Gastrocnemius medialis (tissue), 4 donors: ENCODE results near the gene FRMD4B. TPM values are rescaled to one million over a fixed set of nuclear protein-coding genes. Genes with fewer than 3 reads are reported as not detected.

ENCODE experiments used
- ATAC-seq, 2 donors: fragments of 150-250 bp; one replicate each; pipeline ENCODE4 v1.9.1; 2016
- DNase-seq, 2 donors: peaks; one replicate each; pipeline ENCODE4 v3.0.0-alpha.2; 2019
- H3K27ac ChIP-seq, 4 donors: fragments of 200-600 bp; sonication (generic); 1 replicate in 1 of 4; 2 replicates in 3 of 4; pipeline ENCODE4 v1.5.1; 2016 to 2018; ENCODE audit warnings: mild to moderate bottlenecking in 2 of 4, moderate library complexity in 1 of 4
- H3K27me3 ChIP-seq, 3 donors: fragments of 200-600 bp; sonication (generic) in 2 of 3; 1 replicate in 1 of 3; 2 replicates in 2 of 3; pipeline versions ENCODE4 v1.5.1 to v1.6.0; 2016 to 2019; ENCODE audit warnings: mild to moderate bottlenecking in 1 of 3, moderate library complexity in 1 of 3
- H3K36me3 ChIP-seq, 2 donors: fragments of 200-600 bp; sonication (generic) in 1 of 2; one replicate each; pipeline ENCODE4 v1.5.1; 2017 to 2018
- H3K4me1 ChIP-seq, 2 donors: fragments of 200-600 bp; sonication (generic) in 1 of 2; one replicate each; pipeline ENCODE4 v1.5.1; 2016 to 2017; ENCODE audit warnings: mild to moderate bottlenecking in 2 of 2
- H3K4me3 ChIP-seq, 4 donors: fragments of 200-600 bp; sonication (generic) in 3 of 4; 1 replicate in 1 of 4; 2 replicates in 3 of 4; pipeline ENCODE4 v1.5.1; 2016 to 2019; ENCODE audit warnings: mild to moderate bottlenecking in 2 of 4
- H3K9me3 ChIP-seq, 3 donors: fragments of 200-600 bp; sonication (generic) in 2 of 3; 1 replicate in 1 of 3; 2 replicates in 2 of 3; pipeline ENCODE4 v1.5.1; 2016 to 2019
- POLR2A ChIP-seq, 2 donors: fragments of 450-650 bp; IDR thresholded peaks; one replicate each; pipeline ENCODE4 v1.6.1; 2017; ENCODE audit warnings: antibody characterized with exemption in 2 of 2, mild to moderate bottlenecking in 2 of 2, moderate library complexity in 2 of 2
- in situ Hi-C, 4 donors: fragments of 200-750 bp; cut with MboI; loops; one replicate each; pipeline versions ENCODE4 v1.15.0 to v1.8.0; 2017; ENCODE audit warnings: low sequenced_read_pairs in 4 of 4
- intact Hi-C: fragments of 100-400 bp; cut with DNase I; formaldehyde crosslinking; loops from one replicate; pipeline ENCODE4 v1.15.1; 2023; ENCODE audit warnings: low total_unique reads
- total RNA-seq, 4 donors: library from RNA; depleted of rRNA; stranded (reverse); fragments of >200 nt; gene quantifications; one replicate each; pipeline versions ENCODE4 v1.1.0 to v1.2.3, GENCODE V29; 2016
- TF ChIP-seq, protein P1 (sequence below), 5 experiments: fragments of 450-650 bp in 3 of 5; fragments of 200-600 bp in 2 of 5; sonication (generic) in 2 of 5; IDR thresholded peaks in 4 of 5; conservative IDR thresholded peaks in 1 of 5; 1 replicate in 4 of 5; 2 replicates in 1 of 5; pipeline ENCODE4 v1.5.1; 2016 to 2019; ENCODE audit warnings: antibody characterized with exemption in 5 of 5, mild to moderate bottlenecking in 3 of 5, moderate library complexity in 3 of 5

The FRMD4B gene
- 1 to 10 TPM in 3 of 4 donors, under 1 TPM in 1; 0.29 to 3.6 (median 1.7) TPM for total RNA-seq

DNA sequence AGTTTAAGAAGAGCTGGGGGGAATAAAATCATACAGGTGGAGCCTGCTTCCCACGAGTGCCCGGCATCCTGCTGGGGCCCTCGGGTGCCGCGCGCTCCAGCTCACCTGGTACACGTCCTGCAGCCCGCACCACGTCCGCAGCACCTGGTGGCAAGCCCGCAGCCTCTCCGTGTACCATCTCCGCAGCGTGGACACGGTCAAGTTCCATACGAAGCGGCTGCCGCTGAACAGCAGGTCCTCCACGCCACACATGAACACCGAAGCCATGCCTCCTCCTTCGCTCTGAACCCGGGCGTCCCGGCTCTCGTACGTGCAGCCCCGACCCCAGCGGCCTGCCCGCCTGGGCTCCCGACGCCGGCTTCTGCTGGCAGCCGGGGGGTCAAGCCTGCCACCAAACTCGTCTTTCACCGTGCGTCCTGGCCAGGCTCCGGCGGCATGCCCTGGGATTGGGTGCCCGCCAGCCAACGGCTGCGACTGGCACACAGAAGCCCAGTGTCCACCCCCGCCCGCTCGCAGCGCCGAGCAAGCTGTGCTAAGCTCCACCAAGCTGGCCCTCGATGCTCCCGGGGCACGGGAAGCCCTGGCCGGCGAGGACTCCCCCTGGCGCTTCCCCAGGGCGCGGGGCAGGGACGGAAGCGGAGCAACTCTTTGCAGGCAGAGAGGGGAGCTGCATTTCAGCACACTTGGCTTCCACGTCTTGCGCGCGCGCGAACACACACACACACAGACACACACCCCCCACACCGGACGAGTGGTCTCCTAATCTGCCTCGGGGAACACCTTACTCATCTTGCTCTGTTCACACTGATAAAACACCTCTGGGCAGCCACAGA lies at the start of gene FRMD4B:
FRMD4B (minus strand) TSS at position 366 of the 833 bp plus-strand sequence; CDS start at position 267, 99 bp downstream.
- in situ Hi-C loops (no loop called here), intact Hi-C loops (no loop called here)
- peak; percentile 60 to 78 for ATAC-seq
- H3K27me3 ChIP-seq: no peaks in the 10 kb centered on the region
- H3K4me3 ChIP-seq: peak within 1 kb of the TSS; percentile 44 to 67 (median 54)
- H3K36me3 ChIP-seq: no peaks in the 10 kb centered on the region
- TF ChIP-seq POLR2A (IDR thresholded peaks at IDR 0.05): no peak
- TF ChIP-seq, protein P1, sequence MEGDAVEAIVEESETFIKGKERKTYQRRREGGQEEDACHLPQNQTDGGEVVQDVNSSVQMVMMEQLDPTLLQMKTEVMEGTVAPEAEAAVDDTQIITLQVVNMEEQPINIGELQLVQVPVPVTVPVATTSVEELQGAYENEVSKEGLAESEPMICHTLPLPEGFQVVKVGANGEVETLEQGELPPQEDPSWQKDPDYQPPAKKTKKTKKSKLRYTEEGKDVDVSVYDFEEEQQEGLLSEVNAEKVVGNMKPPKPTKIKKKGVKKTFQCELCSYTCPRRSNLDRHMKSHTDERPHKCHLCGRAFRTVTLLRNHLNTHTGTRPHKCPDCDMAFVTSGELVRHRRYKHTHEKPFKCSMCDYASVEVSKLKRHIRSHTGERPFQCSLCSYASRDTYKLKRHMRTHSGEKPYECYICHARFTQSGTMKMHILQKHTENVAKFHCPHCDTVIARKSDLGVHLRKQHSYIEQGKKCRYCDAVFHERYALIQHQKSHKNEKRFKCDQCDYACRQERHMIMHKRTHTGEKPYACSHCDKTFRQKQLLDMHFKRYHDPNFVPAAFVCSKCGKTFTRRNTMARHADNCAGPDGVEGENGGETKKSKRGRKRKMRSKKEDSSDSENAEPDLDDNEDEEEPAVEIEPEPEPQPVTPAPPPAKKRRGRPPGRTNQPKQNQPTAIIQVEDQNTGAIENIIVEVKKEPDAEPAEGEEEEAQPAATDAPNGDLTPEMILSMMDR (IDR thresholded peaks at IDR 0.05 in 4 of 5, conservative IDR thresholded peaks at IDR 0.05 in 1 of 5): peak in 1 of 5 experiments; percentile 21
- peaks cover 0 to 12% of the 10 kb centered on the region in 2 donors for H3K4me1 ChIP-seq
- H3K27ac ChIP-seq: no peak within 1 kb of the TSS
- DNase-seq: peak; percentile 23 to 50
- H3K9me3 ChIP-seq: no peaks in the 10 kb centered on the region

DNA sequence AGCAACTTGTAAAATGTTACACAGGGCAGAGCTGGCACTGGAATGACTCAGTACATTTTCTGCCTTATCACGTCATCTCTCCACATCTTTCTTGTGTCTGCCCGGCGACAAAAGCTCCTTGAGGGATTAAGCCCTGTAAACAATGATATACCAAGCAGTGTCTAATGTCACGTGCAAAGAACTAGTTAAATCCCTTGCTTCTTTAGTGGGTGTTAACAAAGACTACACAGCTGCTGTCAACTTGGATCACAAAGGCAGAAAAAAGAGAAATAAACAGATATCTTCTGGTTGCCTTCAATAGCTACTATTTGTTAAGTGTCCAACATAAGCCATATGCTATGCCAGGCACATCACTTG lies 48.1 kb upstream of the FRMD4B start:
- Histone ChIP-seq H3K9me3 (no peaks in the 10 kb centered on the region), H3K4me3 (no peak overlapping the region), H3K36me3 (no peaks in the 10 kb centered on the region), H3K27me3 (no peaks in the 10 kb centered on the region), H3K4me1 (no peaks in the 10 kb centered on the region), H3K27ac (no peak overlapping the region)
- TF ChIP-seq, protein P1 (IDR thresholded peaks at IDR 0.05 in 4 of 5, conservative IDR thresholded peaks at IDR 0.05 in 1 of 5): no peak
- DNase-seq (no peak), ATAC-seq (no peak)
- intact Hi-C loops: no loop called here
- in situ Hi-C loops: loop anchor here in 2 of 4 donors (5.0 to 10.0 kb wide), 2 partner anchors 238 to 269 kb away; no protein-coding TSS in a partner anchor

DNA sequence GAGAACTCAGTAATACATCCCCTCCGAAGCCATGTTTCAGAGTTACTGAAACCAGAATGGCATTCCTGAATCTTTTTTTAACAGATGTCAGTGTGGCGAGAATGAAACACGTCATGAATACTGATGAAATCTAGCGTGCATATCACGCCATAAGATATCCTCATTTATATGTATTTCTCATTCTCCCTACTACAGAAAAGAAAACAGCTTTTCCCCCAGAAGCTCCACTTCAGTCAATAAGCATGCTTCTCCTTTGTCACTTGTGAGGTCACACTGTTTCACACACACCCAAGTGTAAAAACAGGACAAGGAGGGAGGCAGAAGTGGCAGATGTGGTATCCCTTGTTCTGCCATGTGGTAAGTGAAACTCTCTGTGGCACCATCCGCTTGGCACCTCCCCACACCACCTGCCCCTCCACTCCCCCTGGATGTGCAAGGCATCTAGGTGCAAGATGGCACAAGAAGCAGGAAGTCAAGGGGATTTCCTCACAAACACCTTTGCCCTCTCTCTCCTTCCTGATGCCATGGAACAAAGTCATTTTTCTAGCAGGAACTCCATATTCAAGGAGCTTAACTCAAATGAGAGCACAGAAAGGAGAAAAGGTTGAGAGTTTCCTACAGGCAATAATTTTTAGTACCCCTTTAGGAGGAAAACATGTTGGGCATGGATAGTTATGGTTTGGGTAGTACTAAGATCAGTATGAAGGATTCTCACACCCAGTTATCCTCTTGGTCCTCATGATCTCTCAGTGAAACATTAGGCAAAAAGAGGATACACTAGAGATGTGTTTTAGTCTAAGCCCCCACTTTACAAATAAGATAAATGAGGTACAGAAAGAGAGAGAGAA lies 47.5 kb upstream of the FRMD4B start:
- Histone ChIP-seq H3K27me3 (no peaks in the 10 kb centered on the region), H3K27ac (no peak overlapping the region), H3K4me1 (no peaks in the 10 kb centered on the region), H3K4me3 (no peak overlapping the region), H3K36me3 (no peaks in the 10 kb centered on the region), H3K9me3 (no peaks in the 10 kb centered on the region)
- in situ Hi-C loops: loop anchor here in 2 of 4 donors (5.0 to 10.0 kb wide), 2 partner anchors 239 to 269 kb away; no protein-coding TSS in a partner anchor
- TF ChIP-seq, protein P1 (IDR thresholded peaks at IDR 0.05 in 4 of 5, conservative IDR thresholded peaks at IDR 0.05 in 1 of 5): no peak
- no peak for TF ChIP-seq POLR2A (IDR thresholded peaks at IDR 0.05)
- DNase-seq (no peak), ATAC-seq (no peak)
- intact Hi-C loops: no loop called here

DNA sequence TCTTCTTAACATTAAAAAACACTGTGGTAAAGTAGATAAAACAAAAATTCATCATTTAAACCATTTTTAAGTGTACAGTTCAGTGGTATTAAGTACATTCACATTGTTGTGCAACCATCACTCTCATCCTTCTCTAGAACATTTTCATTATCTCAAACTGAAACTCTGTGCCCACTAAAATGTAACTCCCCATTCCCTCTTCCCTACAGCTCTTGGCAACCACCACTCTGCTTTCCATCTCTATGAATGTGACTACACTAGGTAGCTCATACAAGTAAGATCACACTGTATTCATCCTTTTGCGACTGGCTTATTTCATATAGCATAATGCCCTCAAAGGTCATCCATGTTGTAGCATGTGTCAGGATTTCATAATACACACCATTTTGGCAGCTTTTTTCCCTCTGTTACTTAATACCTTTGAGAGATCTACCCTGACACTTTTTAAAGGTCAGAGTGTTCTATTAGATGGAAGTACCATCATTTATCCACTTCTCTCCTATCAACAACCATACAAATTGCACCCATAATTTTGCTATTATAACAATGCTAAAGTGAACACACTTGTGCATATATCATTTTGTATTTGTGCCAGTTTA lies 42.9 kb upstream of the FRMD4B start:
- intact Hi-C loops: no loop called here
- Histone ChIP-seq H3K9me3 (no peaks in the 10 kb centered on the region), H3K4me3 (no peak overlapping the region), H3K27me3 (no peaks in the 10 kb centered on the region), H3K27ac (no peak overlapping the region), H3K36me3 (no peaks in the 10 kb centered on the region), H3K4me1 (no peaks in the 10 kb centered on the region)
- in situ Hi-C loops: loop anchor here in 1 of 4 donors (10.0 kb wide), 1 partner anchor 264 kb away; no protein-coding TSS in a partner anchor
- TF ChIP-seq POLR2A (IDR thresholded peaks at IDR 0.05): no peak
- TF ChIP-seq, protein P1 (IDR thresholded peaks at IDR 0.05 in 4 of 5, conservative IDR thresholded peaks at IDR 0.05 in 1 of 5): no peak
- ATAC-seq (no peak), DNase-seq (no peak)
